Right lobe of liver (tissue), 6 donors: ENCODE results near the gene LCLAT1. TPM values are rescaled to one million over a fixed set of nuclear protein-coding genes. Genes with fewer than 3 reads are reported as not detected.

Experiments
- ATAC-seq, 4 donors: fragments of 200-7000 bp; cut with Tn5 transposase; one replicate each; pipeline ENCODE4 v1.9.1; 2020; ENCODE audit warnings: mild to moderate bottlenecking in 4 of 4, moderate library complexity in 4 of 4
- DNase-seq, 3 donors: peaks; one replicate each; pipeline ENCODE4 v3.0.0-alpha.2; 2020
- H3K27ac ChIP-seq, 3 donors: fragments of 200-600 bp; one replicate each; pipeline ENCODE4 v1.8.0; 2022
- H3K27me3 ChIP-seq, 2 donors: fragments of 200-600 bp; one replicate each; pipeline ENCODE4 v1.8.0; 2022
- H3K36me3 ChIP-seq, 4 donors: fragments of 200-600 bp; sonication (generic) in 1 of 4; one replicate each; pipeline versions ENCODE4 v1.5.1 to v1.8.0; 2017 to 2022; ENCODE audit warnings: control low read depth in 1 of 4
- H3K4me1 ChIP-seq, 4 donors: fragments of 200-600 bp; sonication (generic) in 1 of 4; one replicate each; pipeline versions ENCODE4 v1.5.1 to v1.8.0; 2017 to 2022; ENCODE audit warnings: control low read depth in 1 of 4
- H3K4me3 ChIP-seq, 3 donors: fragments of 200-600 bp; one replicate each; pipeline ENCODE4 v1.8.0; 2022
- H3K9me3 ChIP-seq, 4 donors: fragments of 200-600 bp; sonication (generic) in 1 of 4; one replicate each; pipeline versions ENCODE4 v1.5.1 to v1.8.0; 2017 to 2022; ENCODE audit warnings: control low read depth in 1 of 4
- POLR2A ChIP-seq: fragments of 450-650 bp; IDR thresholded peaks from one replicate; pipeline ENCODE4 v1.6.1; 2017; ENCODE audit warnings: antibody characterized with exemption, mild to moderate bottlenecking
- WGBS: methylation state at CpG from one replicate; pipeline ENCODE4 v1.1.6; 2018; ENCODE audit warnings: low coverage, low lambda C conversion rate; ENCODE audit not compliant: insufficient coverage; ENCODE audit errors: missing lambda C conversion rate; 5-methylcytosine and 5-hydroxymethylcytosine counted together
- intact Hi-C, 2 donors: fragments of 100-400 bp; cut with DNase I; formaldehyde crosslinking; loops; one replicate each; pipeline versions ENCODE4 v1.11.2 to v1.14.1; 2022
- total RNA-seq, 6 experiments: library from RNA; depleted of rRNA in 2 of 6; stranded (reverse); fragments of >200 nt in 2 of 6; fragmentation: NEBNext Ultra II Directional in 3 of 6; extraction: Animal tissue kit (Norgen Biotek cat#: 25700) in 3 of 6; gene quantifications; one replicate each; pipeline versions ENCODE4 v1.1.0 to v1.2.4, GENCODE V29; 2016 to 2023
- TF ChIP-seq, protein P1 (sequence below), 4 donors: fragments of 200-600 bp in 3 of 4; fragments of 450-650 bp in 1 of 4; IDR thresholded peaks; one replicate each; pipeline versions ENCODE4 v1.5.1 to v1.8.0; 2016 to 2022; ENCODE audit warnings: antibody characterized with exemption in 4 of 4, mild to moderate bottlenecking in 2 of 4
- donor health status: DM: no; HTN: yes; CAD: no.
- donor health status: DM: no; HTN: no; CAD: no.
- donor health status: DM: no; HTN: no; CAD: no.
- donor health status: DM: no; HTN: yes; CAD: no.
- donor health status: DM: no; HTN: yes; CAD: no.

LCLAT1 gene
- total RNA-seq, 6 experiments from 2014 or later: 11.1 to 14.0 (median 12.0) TPM

DNA sequence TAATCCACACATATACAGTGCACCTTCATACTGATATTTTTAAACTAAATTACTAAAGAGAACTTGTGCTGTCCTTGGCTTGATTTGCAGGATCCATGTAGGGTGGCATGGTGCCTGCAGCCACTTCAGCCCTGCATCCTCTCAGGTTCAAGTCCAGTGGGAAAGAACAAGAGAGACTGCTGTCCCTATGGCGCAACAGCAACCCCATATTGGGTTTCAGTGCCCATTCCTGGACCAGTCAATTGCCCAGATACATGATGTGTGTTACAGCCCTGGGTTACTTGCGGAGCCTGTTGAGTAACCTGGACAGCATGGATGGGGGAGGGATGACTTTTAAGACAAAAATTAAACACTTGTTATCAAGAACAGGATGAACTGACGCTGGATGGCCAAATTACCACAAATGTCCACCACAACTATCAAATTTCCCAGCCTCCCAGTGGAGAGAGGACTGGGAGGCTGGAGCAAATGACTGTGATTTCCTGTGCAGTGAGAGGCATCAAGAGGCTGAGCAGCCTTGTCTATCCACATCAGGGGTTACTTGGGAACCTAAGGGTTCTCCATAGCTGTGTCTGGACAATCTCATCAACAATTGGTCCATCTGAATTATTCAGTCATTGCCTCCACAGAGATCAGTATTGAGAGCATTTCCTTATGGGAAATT lies 198.2 kb downstream of the LCLAT1 start:
- Histone ChIP-seq H3K9me3 (no peaks in the 10 kb centered on the region), H3K4me1 (no peaks in the 10 kb centered on the region), H3K4me3 (no peak overlapping the region), H3K36me3 (no peaks in the 10 kb centered on the region), H3K27me3 (no peaks in the 10 kb centered on the region), H3K27ac (no peak overlapping the region)
- no peak for DNase-seq
- intact Hi-C loops: no loop called here
- WGBS: 60% methylated on average over 1 of the region's 3 CpGs
- TF ChIP-seq POLR2A: no peak
- TF ChIP-seq, protein P1, sequence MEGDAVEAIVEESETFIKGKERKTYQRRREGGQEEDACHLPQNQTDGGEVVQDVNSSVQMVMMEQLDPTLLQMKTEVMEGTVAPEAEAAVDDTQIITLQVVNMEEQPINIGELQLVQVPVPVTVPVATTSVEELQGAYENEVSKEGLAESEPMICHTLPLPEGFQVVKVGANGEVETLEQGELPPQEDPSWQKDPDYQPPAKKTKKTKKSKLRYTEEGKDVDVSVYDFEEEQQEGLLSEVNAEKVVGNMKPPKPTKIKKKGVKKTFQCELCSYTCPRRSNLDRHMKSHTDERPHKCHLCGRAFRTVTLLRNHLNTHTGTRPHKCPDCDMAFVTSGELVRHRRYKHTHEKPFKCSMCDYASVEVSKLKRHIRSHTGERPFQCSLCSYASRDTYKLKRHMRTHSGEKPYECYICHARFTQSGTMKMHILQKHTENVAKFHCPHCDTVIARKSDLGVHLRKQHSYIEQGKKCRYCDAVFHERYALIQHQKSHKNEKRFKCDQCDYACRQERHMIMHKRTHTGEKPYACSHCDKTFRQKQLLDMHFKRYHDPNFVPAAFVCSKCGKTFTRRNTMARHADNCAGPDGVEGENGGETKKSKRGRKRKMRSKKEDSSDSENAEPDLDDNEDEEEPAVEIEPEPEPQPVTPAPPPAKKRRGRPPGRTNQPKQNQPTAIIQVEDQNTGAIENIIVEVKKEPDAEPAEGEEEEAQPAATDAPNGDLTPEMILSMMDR (IDR thresholded peaks at IDR 0.05): no peak
- ATAC-seq: peak in 1 of 4 donors; percentile 24

DNA sequence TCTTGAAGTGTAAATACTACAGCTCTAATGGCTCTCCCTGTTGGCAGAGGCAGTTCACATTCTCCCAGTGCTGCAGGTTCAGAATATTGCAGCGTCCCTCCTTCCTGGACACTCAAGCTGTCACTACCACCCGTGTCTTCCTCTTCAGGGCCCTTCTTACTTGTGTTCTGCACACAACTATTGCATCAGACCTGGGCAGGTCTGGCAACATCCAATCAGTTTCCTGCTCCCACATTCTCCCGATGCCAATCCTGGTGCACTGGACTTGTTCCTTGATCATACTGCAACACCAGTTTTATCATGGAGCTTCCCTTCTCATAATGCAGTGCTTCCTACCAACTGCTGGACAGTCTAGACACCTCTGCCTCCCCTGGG lies 198.7 kb downstream of the LCLAT1 start:
- no peak for TF ChIP-seq POLR2A
- TF ChIP-seq, protein P1 (IDR thresholded peaks at IDR 0.05): no peak
- ATAC-seq (no peak), DNase-seq (no peak)
- WGBS: 81% methylated on average over 3 of the region's 3 CpGs
- Histone ChIP-seq H3K36me3 (no peaks in the 10 kb centered on the region), H3K4me3 (no peak overlapping the region), H3K27ac (no peak overlapping the region), H3K27me3 (no peaks in the 10 kb centered on the region), H3K9me3 (no peaks in the 10 kb centered on the region), H3K4me1 (no peaks in the 10 kb centered on the region)
- intact Hi-C loops: no loop called here

DNA sequence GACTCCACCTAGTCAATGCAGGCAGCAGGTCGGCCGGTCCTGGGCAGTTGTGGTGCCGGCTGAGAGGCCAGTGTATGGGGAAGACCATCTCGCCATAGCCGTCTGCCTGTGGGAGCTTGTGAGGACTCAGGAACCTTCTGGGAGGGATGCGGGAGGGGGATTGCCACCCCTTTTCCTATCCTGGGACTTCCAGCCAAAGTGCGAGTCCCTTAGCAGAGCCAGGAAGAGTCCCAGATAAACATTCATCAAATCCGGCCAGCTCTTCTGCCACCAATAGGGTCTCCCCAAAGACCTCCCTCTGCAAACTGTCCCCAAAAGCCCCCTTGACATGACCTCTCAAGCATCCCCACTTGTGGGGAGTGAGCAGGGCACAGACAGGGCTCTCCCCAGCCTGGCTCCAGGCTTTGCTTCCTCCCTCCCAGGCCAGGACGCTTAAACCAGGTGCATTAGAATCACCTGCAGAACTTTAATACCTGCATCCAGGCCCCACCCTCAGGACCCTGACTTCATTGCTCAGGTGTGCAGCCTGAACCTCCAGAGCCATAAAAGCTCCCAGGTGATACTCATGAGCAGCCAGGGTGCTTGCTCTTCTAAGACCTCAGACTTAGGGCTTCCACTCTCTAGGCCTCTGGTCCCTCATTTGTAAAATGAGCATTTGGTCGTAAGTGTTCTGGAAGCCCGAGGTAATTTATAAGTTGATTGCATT lies 200.9 kb downstream of the LCLAT1 start:
- Histone ChIP-seq H3K4me3 (no peak overlapping the region), H3K9me3 (no peaks in the 10 kb centered on the region), H3K36me3 (no peaks in the 10 kb centered on the region), H3K27ac (no peak overlapping the region), H3K27me3 (no peaks in the 10 kb centered on the region), H3K4me1 (no peaks in the 10 kb centered on the region)
- 89% methylated on average over 3 of the region's 11 CpGs for WGBS
- intact Hi-C loops: no loop called here
- no peak for DNase-seq
- TF ChIP-seq, protein P1 (IDR thresholded peaks at IDR 0.05): no peak
- TF ChIP-seq POLR2A: no peak
- ATAC-seq: no peak

DNA sequence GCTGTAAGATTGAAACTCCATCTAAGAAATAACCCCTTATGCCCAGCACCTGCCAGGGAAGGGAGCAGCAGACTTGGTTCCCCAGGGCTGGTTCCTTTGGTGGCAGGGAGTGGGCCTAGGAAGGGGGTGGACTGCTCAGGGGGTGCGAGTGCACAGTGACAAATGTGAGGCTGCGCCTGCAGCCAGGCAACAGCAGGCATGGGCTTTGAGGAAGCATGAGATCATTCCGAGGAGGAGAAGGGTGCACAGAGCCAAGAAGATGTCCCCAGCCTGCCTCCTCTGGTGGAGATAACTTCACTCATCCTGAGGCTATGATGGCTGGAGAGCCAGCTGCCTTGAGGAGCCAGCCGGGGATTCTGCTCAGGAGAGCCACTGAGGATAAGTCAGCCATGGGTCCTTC lies 202.2 kb downstream of the LCLAT1 start:
- no peak for DNase-seq
- no peak for ATAC-seq
- H3K4me3 ChIP-seq: no peak overlapping the region
- no peak overlapping the region for H3K27ac ChIP-seq
- TF ChIP-seq POLR2A: no peak
- TF ChIP-seq, protein P1 (IDR thresholded peaks at IDR 0.05): no peak
- intact Hi-C loops: no loop called here
- H3K4me1 ChIP-seq: no peaks in the 10 kb centered on the region
- H3K27me3 ChIP-seq: no peaks in the 10 kb centered on the region
- H3K9me3 ChIP-seq: no peaks in the 10 kb centered on the region
- H3K36me3 ChIP-seq: no peaks in the 10 kb centered on the region
- no CpG with 5 or more reads among the region's 4 CpGs for WGBS
